ENCODE results near the gene ZNF441.
A peak's percentile ranks its signal among the peaks of the same experiment; 100 is the strongest.
"Not testable (repeated sequence)": the region's sequence is repeated elsewhere in the genome, so short reads cannot be mapped to it uniquely, and the experiment has no call there.

The ZNF441 gene

DNA sequence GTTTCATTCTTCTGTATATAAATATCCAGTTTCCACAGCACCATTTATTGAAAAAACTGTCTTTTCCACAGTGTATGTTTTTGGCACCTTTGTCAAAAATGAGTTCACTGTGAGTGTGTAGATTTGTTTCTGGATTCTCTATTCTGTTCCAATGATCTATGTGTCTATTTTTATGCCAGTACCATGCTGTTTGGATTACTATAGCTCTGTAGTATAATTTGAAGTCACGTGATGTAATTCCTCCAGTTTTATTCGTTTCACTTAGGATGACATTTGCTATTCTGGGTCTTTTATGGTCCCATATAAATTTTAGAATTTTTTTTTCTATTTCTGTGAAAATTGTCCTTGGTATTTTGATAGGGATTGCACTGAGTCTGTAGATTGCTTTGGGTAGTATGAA lies 17.0 kb upstream of the ZNF441 start:
- DNase-seq (ENCODE audit: insufficient read length), result no peak
- TF ChIP-seq POLR2AphosphoS5 (IDR thresholded peaks at IDR 0.05; ENCODE audit: low read depth, low read length) (no peak), POLR2A (IDR thresholded peaks at IDR 0.05; ENCODE audit: low read depth, low read length) (no peak), TAF1 (IDR thresholded peaks at IDR 0.05; ENCODE audit: borderline replicate concordance, low read depth, low read length) (no peak)
- no peak for FAIRE-seq

DNA sequence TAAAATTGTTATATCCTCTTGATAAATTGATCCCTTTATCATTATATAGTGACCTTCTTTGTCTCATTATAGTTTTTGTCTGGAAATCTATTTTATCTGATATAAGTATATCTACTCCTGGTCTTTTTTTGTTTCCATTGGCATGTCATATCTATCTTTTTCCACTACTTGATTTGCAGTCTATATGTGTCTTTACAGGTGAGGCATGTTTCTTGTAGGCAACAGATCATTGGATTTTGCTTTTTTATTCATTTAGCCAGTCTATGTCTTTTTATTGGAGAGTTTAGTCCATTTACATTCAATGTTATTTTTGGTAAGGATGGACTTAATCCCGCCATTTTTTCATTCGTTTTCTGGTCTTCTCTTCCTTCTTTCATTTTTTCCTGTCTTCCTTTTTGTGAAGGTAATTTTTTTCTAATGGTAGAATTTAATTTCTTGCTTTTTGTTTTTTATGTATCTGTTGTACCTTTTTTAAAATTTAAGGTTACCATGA lies 14.5 kb upstream of the ZNF441 start:
- FAIRE-seq (no peak), DNase-seq (ENCODE audit: insufficient read length) (no peak)
- no peak for TF ChIP-seq POLR2A (IDR thresholded peaks at IDR 0.05; ENCODE audit: low read depth, low read length)
- TF ChIP-seq TAF1 (IDR thresholded peaks at IDR 0.05; ENCODE audit: borderline replicate concordance, low read depth, low read length), result no peak
- TF ChIP-seq POLR2AphosphoS5 (IDR thresholded peaks at IDR 0.05; ENCODE audit: low read depth, low read length), result no peak

DNA sequence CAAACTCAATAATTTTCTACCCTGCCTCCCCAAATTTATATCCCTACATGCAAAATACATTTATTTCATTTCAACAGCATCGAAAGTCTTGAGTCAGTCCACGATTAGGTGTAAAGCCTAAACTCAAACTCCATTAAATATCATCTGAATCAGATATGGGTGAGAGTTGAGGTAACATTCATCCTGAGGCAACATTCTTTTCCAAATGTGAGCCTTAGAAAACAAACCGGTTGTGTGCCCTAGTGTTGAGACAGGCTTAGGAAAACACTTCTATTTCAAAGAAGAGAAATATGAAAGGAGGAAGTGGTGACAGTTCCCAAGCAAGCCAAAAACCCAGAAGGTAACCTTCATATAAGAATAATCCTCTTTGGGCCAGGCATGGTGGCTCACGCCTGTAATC lies 12.1 kb upstream of the ZNF441 start:
- TF ChIP-seq POLR2A (IDR thresholded peaks at IDR 0.05; ENCODE audit: low read depth, low read length) (no peak), TAF1 (IDR thresholded peaks at IDR 0.05; ENCODE audit: borderline replicate concordance, low read depth, low read length) (no peak), POLR2AphosphoS5 (IDR thresholded peaks at IDR 0.05; ENCODE audit: low read depth, low read length) (no peak)
- DNase-seq (ENCODE audit: insufficient read length), result no peak

DNA sequence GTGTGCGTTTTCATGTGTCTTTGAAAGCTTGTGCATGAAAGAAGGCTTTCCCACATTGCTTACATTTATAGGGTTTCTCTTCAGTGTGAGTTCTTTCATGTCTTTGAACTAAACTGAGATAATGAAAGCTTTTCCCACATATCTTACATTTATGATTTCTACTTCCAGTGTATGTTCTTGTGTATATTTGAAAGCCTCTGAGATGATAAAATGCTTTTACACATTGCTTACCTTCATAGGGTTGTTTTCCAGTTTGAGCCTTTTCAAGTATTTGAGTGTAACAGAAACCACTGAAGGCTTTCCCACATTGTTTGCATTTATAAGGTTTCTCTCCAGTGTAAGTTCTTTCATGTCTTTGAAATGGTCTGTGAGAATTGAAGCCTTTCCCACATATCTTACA lies 9.8 kb upstream of the ZNF441 start:
- DNase-seq (ENCODE audit: insufficient read length), result no peak
- FAIRE-seq, result no peak
- TF ChIP-seq POLR2AphosphoS5 (IDR thresholded peaks at IDR 0.05; ENCODE audit: low read depth, low read length), result no peak
- no peak for TF ChIP-seq POLR2A (IDR thresholded peaks at IDR 0.05; ENCODE audit: low read depth, low read length)
- no peak for TF ChIP-seq TAF1 (IDR thresholded peaks at IDR 0.05; ENCODE audit: borderline replicate concordance, low read depth, low read length)

More for the DNA sequence above, 12.1 kb upstream of the ZNF441 start:
- FAIRE-seq, result no peak

DNA sequence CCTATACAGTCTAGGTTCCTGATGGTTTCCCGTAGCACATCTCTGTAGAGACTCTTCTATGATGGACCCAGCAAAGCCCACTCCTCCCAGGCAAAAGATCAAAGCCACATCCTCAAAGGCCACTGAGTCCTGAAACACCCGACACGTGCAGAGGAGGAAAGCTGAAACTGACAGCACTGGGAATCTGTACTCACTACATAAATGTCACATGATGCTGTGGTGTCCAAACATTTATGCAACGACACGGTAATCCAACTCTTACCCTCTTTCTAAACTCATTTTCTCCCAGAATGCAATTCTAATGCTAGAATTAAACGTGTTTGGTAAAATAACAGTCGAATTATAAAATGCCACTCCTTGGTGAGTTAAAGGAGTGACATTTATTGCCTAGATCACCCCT lies 7.0 kb upstream of the ZNF441 start:
- no peak for FAIRE-seq
- TF ChIP-seq POLR2AphosphoS5 (IDR thresholded peaks at IDR 0.05; ENCODE audit: low read depth, low read length) (no peak), TAF1 (IDR thresholded peaks at IDR 0.05; ENCODE audit: borderline replicate concordance, low read depth, low read length) (no peak), POLR2A (IDR thresholded peaks at IDR 0.05; ENCODE audit: low read depth, low read length) (no peak)
- DNase-seq (ENCODE audit: insufficient read length), result no peak

DNA sequence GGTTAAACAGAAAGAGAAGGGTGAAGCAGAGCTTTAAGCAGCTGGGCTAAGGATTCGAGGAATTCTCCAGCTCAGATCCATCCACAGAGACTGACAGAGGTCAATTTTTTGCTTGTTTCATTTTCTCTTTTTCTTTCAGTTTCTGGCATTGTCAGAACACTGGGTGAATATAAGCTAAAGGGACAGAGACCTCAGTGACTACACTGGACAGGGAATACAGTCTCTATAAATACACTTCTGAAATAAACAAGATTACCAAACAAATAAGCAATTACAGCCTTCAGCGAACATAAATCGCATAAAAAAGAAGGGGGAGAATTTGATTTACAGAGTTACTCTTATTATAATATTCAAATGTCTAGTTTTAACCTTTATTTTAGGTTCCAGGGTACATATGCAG lies 3.7 kb upstream of the ZNF441 start:
- DNase-seq (ENCODE audit: insufficient read length) (no peak), FAIRE-seq (no peak)
- TF ChIP-seq POLR2A (IDR thresholded peaks at IDR 0.05; ENCODE audit: low read depth, low read length) (no peak), POLR2AphosphoS5 (IDR thresholded peaks at IDR 0.05; ENCODE audit: low read depth, low read length) (no peak), TAF1 (IDR thresholded peaks at IDR 0.05; ENCODE audit: borderline replicate concordance, low read depth, low read length) (no peak)

DNA sequence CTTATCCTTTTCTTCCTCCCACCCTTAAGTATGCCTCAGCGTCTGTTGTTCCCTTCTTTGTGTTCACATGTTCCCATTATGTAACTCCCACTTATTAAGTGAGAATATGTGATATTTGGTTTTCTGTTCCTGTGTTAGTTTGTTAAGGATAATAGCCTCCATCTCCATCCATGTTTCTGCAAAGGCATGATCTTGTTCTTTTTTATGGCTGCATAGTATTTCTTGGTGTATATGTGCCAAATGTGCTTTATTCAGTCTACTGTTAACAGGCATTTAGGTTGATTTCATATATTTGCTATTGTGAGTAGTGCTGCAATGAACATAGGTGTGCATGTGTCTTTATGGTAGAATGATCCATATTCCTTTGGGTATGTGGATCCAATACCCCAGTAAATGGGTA lies 3.2 kb upstream of the ZNF441 start:
- no peak for TF ChIP-seq POLR2A (IDR thresholded peaks at IDR 0.05; ENCODE audit: low read depth, low read length)
- TF ChIP-seq POLR2AphosphoS5 (IDR thresholded peaks at IDR 0.05; ENCODE audit: low read depth, low read length), result no peak
- TF ChIP-seq TAF1 (IDR thresholded peaks at IDR 0.05; ENCODE audit: borderline replicate concordance, low read depth, low read length), result no peak
- no peak for FAIRE-seq
- no peak for DNase-seq (ENCODE audit: insufficient read length)

DNA sequence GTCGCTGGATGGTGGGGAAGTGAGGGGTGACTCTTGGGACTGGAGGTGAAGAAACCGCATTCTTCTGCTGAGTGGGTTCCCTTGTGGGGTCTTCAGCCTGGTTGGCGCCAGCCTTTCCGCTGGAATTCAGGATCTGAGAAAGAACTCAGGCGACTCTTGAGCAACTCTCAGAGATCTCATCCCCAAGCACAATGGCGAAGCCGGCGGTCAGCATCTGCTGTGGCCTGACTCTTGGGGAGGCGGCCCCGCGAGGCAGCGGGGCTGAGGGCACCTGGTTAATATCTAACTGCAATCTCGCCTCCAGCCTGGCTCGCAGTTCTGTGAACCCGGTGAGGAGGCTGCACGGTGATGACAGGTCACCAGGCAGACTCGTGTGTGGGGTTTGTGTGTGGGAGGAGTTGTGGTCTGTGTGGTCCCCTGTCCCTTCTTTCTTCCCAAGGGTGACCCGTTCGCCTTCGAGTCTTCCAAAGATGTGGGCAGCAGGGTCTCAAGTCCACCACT lies 883 bp downstream of the ZNF441 start:
- DNase-seq (ENCODE audit: insufficient read length) (peak; percentile 25), FAIRE-seq (no peak)
- TF ChIP-seq POLR2A (IDR thresholded peaks at IDR 0.05; ENCODE audit: low read depth, low read length) (no peak), POLR2AphosphoS5 (IDR thresholded peaks at IDR 0.05; ENCODE audit: low read depth, low read length) (no peak), TAF1 (IDR thresholded peaks at IDR 0.05; ENCODE audit: borderline replicate concordance, low read depth, low read length) (no peak)

DNA sequence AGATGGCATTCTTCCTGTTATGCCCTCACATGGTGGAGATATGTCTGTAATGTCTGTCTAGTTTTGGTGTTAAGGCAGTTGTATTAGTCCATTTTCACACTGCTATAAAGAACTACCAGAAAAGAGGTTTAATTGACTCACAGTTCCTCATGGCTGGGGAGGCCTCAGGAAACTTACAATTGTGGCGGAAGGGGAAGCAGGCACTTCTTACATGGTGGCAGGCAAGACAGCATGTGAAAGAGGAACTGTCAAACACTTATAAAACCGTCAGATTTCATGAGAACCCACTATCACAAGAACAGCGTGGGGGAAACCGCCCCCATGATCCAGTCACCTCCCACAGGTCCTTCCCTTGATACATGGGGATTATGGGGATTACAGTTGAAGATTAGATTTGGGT lies 3.2 kb downstream of the ZNF441 start:
- TF ChIP-seq TAF1 (IDR thresholded peaks at IDR 0.05; ENCODE audit: borderline replicate concordance, low read depth, low read length) (no peak), POLR2A (IDR thresholded peaks at IDR 0.05; ENCODE audit: low read depth, low read length) (no peak), POLR2AphosphoS5 (IDR thresholded peaks at IDR 0.05; ENCODE audit: low read depth, low read length) (no peak)
- FAIRE-seq (no peak), DNase-seq (ENCODE audit: insufficient read length) (no peak)

DNA sequence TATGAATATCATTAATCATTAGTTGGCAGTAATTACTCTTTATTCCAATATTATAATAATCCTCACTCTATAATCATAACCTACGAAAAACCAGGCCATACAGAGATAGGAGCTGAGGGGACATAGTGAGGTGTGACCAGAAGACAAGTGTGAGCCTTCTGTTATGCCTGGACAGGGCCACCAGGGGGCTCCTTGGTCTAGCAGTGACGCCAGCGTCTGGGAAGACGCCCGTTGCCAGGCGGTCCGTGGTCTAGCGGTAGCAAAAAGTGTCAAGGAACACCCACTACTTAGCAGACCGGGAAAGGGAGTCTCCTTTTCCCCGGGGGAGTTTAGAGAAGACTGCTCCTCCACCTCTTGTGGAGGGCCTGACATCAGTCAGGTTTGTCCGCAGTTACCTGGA lies 4.7 kb downstream of the ZNF441 start:
- not testable (repeated sequence) for FAIRE-seq; DNase-seq (ENCODE audit: insufficient read length)

DNA sequence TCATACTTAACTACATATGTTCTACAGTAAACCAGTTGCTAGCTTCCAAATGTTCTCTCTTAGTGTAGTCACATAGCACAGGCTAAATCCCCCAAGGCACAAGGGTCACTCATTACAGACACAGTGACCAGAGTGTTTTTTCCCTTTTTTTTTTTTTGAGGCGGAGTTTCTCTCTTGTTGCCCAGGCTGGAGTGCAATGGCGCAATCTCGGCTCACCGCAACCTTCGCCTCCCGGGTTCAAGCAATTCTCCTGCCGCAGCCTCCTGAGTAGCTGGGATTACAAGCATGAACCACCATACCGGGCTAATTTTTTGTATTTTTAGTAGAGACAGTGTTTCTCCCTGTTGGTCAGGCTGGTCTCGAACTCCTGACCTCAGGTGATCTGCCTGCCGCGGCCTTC lies 9.9 kb downstream of the ZNF441 start:
- not testable (repeated sequence) for FAIRE-seq; DNase-seq (ENCODE audit: insufficient read length)

DNA sequence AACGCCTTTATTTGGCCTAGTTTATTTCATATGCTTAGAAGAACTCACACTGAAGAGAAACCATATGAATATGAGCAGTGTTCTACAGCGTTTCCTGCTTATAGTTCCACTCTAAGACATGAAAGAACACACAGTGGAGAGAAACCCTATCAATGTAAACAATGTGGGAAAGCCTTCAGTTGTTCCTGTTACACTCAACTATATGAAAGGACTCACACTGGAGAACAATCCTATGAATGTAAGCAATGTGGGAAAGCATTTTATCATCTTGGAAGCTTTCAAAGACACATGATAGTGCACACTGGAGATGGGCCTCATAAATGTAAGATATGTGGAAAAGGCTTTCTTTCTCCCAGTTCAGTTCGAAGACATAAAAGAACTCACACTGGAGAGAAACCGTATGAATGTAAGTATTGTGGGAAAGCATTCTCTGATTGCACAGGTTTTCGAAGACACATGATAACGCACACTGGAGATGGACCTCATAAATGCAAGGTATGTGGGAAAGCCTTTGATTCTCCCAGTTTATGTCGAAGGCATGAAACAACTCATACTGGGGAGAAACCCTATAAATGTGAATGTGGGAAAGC lies 13.7 kb downstream of the ZNF441 start:
- no peak for DNase-seq (ENCODE audit: insufficient read length)
- TF ChIP-seq POLR2A (IDR thresholded peaks at IDR 0.05; ENCODE audit: low read depth, low read length), result no peak
- no peak for TF ChIP-seq TAF1 (IDR thresholded peaks at IDR 0.05; ENCODE audit: borderline replicate concordance, low read depth, low read length)
- TF ChIP-seq POLR2AphosphoS5 (IDR thresholded peaks at IDR 0.05; ENCODE audit: low read depth, low read length), result no peak
- FAIRE-seq, result no peak
